H1 (cell line): ENCODE measurements around the gene LRRC27. TPM values are rescaled to one million over a fixed set of nuclear protein-coding genes. Genes with fewer than 3 reads are reported as not detected.

ENCODE experiments used
- CTCF ChIA-PET: fragments of 300-600 bp; sonication (Branson Sonifier 250); formaldehyde crosslinking; loops from one replicate; lab custom pipeline; 2021; ENCODE audit not compliant: partially characterized antibody; lab: Charles Lee
- POLR2A ChIA-PET: fragments of 300-600 bp; sonication (Branson Sonifier 250); formaldehyde crosslinking; loops from one replicate; lab custom pipeline; 2021; ENCODE audit warnings: inconsistent platforms; ENCODE audit not compliant: partially characterized antibody; lab: Charles Lee
- DNase-seq, 2 experiments: peaks; one replicate each; pipeline versions ENCODE4 v3.0.0 to v3.0.0-alpha.2; 2010 to 2022; ENCODE audit warnings: low spot score in 2 of 2, low read depth in 1 of 2, mixed read lengths in 1 of 2
- FAIRE-seq: peaks from 2 replicates; lab custom pipeline; 2011; peaks lifted over from hg19 to GRCh38; lab: Jason Lieb, UNC
- H2AFZ ChIP-seq: 2 replicates; pipeline ENCODE4 v1.8.1; 2012; ENCODE audit warnings: low read length, inconsistent platforms
- H2AK5ac ChIP-seq: 2 replicates; pipeline ENCODE4 v1.6.1; 2013; ENCODE audit warnings: low read depth, low read length
- H2BK120ac ChIP-seq: replicated peaks from 2 replicates; pipeline ENCODE3; 2013; ENCODE audit warnings: low read depth, low read length, inconsistent platforms
- H2BK12ac ChIP-seq: 2 replicates; pipeline ENCODE4 v1.6.1; 2013; ENCODE audit warnings: low read depth, low read length
- H2BK15ac ChIP-seq: 2 replicates; pipeline ENCODE4 v1.6.1; 2013; ENCODE audit warnings: low read length
- H2BK20ac ChIP-seq: 2 replicates; pipeline ENCODE4 v1.6.1; 2013; ENCODE audit warnings: low read length
- H2BK5ac ChIP-seq: 2 replicates; pipeline ENCODE4 v1.6.1; 2013; ENCODE audit warnings: low read depth, low read length
- H3K14ac ChIP-seq: 2 replicates; pipeline ENCODE4 v1.6.1; 2013; ENCODE audit warnings: inconsistent platforms; ENCODE audit not compliant: insufficient read length
- H3K18ac ChIP-seq: 2 replicates; pipeline ENCODE4 v1.6.1; 2013; ENCODE audit warnings: low read length; ENCODE audit errors: extremely low read depth
- H3K23ac ChIP-seq: 2 replicates; pipeline ENCODE4 v1.6.1; 2013; ENCODE audit warnings: inconsistent platforms; ENCODE audit not compliant: insufficient read length
- H3K23me2 ChIP-seq: 2 replicates; pipeline ENCODE4 v1.6.1; 2013; ENCODE audit warnings: low read depth, low read length
- H3K27ac ChIP-seq: 2 replicates; pipeline ENCODE4 v1.6.1; 2011; ENCODE audit warnings: low read depth, low read length, inconsistent platforms
- H3K27me3 ChIP-seq, 4 experiments: replicated peaks in 1 of 4; 1 replicate in 1 of 4; 2 replicates in 3 of 4; pipeline versions ENCODE4 v1.6.1 to v1.8.1; 2011 to 2013; ENCODE audit warnings: low read length in 3 of 4, mild to moderate bottlenecking in 3 of 4, inconsistent platforms in 2 of 4, mixed read lengths in 2 of 4, moderate library complexity in 1 of 4; ENCODE audit not compliant: control insufficient read depth in 3 of 4, insufficient read depth in 3 of 4; ENCODE audit errors: extremely low read depth in 1 of 4
- H3K36me3 ChIP-seq, 4 experiments: 2 replicates each; pipeline versions ENCODE4 v1.6.1 to v1.8.1; 2011 to 2013; ENCODE audit warnings: mild to moderate bottlenecking in 4 of 4, low read length in 3 of 4, moderate library complexity in 2 of 4, control low read depth in 1 of 4, inconsistent platforms in 1 of 4; ENCODE audit not compliant: insufficient read depth in 4 of 4, control insufficient read depth in 2 of 4
- H3K4ac ChIP-seq: replicated peaks from 2 replicates; pipeline ENCODE3; 2013; ENCODE audit warnings: low read length, low read depth, mixed read lengths, inconsistent platforms; ENCODE audit not compliant: insufficient read length
- H3K4me1 ChIP-seq, 4 experiments: replicated peaks in 1 of 4; 1 replicate in 1 of 4; 2 replicates in 3 of 4; pipeline versions ENCODE4 v1.6.1 to v1.8.1; 2011 to 2013; ENCODE audit warnings: low read length in 3 of 4, inconsistent platforms in 2 of 4, mixed read lengths in 1 of 4; ENCODE audit not compliant: insufficient read depth in 4 of 4, control insufficient read depth in 3 of 4
- H3K4me2 ChIP-seq, 2 experiments: 2 replicates each; pipeline versions ENCODE4 v1.6.1 to v1.8.1; 2011 to 2013; ENCODE audit warnings: low read depth in 2 of 2, low read length in 2 of 2, control low read depth in 1 of 2, inconsistent platforms in 1 of 2, mild to moderate bottlenecking in 1 of 2; ENCODE audit not compliant: insufficient read depth in 1 of 2
- H3K4me3 ChIP-seq, 4 experiments: fragments of 200-600, 300-600 bp in 1 of 4; sonication (generic), shearing (Covaris generic), sonication (Bioruptor Twin) in 1 of 4; 2 replicates each; pipeline versions ENCODE4 v1.5.1 to v1.8.1; 2011 to 2016; ENCODE audit warnings: low read length in 4 of 4, low read depth in 3 of 4, control low read depth in 2 of 4, inconsistent platforms in 2 of 4, mild to moderate bottlenecking in 2 of 4, mixed read lengths in 1 of 4, moderate library complexity in 1 of 4; ENCODE audit not compliant: insufficient read depth in 2 of 4; ENCODE audit errors: extremely low read depth in 1 of 4
- H3K56ac ChIP-seq: replicated peaks from 2 replicates; pipeline ENCODE3; 2013; ENCODE audit warnings: low read depth, mild to moderate bottlenecking, mixed read lengths, low read length, inconsistent platforms; ENCODE audit not compliant: insufficient read length
- H3K79me1 ChIP-seq: 2 replicates; pipeline ENCODE4 v1.6.1; 2013; ENCODE audit warnings: low read depth, low read length, control low read depth
- H3K79me2 ChIP-seq, 2 experiments: 2 replicates each; pipeline versions ENCODE4 v1.6.1 to v1.8.1; 2012 to 2013; ENCODE audit warnings: low read length in 2 of 2, mild to moderate bottlenecking in 2 of 2, inconsistent platforms in 1 of 2; ENCODE audit not compliant: insufficient read depth in 2 of 2, control insufficient read depth in 1 of 2
- H3K9ac ChIP-seq, 4 experiments: replicated peaks in 1 of 4; 1 replicate in 1 of 4; 2 replicates in 3 of 4; pipeline versions ENCODE4 v1.6.1 to v1.8.1; 2011 to 2013; ENCODE audit warnings: low read depth in 3 of 4, low read length in 3 of 4, control low read depth in 2 of 4, mild to moderate bottlenecking in 2 of 4, moderate library complexity in 2 of 4, inconsistent platforms in 1 of 4; ENCODE audit errors: extremely low read depth in 1 of 4
- H3K9me3 ChIP-seq, 2 experiments: 2 replicates each; pipeline versions ENCODE4 v1.6.1 to v1.8.1; 2012 to 2013; ENCODE audit warnings: mild to moderate bottlenecking in 2 of 2, moderate library complexity in 2 of 2, control low read depth in 1 of 2, inconsistent platforms in 1 of 2, low read depth in 1 of 2, low read length in 1 of 2, mixed read lengths in 1 of 2; ENCODE audit not compliant: insufficient read depth in 2 of 2
- H4K20me1 ChIP-seq, 2 experiments: replicated peaks in 1 of 2; 2 replicates each; pipeline versions ENCODE3 to v1.8.1; 2011 to 2013; ENCODE audit warnings: inconsistent platforms in 2 of 2, low read length in 2 of 2, mild to moderate bottlenecking in 1 of 2; ENCODE audit not compliant: insufficient read depth in 2 of 2, control insufficient read depth in 1 of 2
- H4K5ac ChIP-seq: 2 replicates; pipeline ENCODE4 v1.6.1; 2013; ENCODE audit warnings: low read length, low read depth, mixed read lengths, inconsistent platforms; ENCODE audit not compliant: insufficient read length
- H4K8ac ChIP-seq: 2 replicates; pipeline ENCODE4 v1.8.0; 2013; ENCODE audit warnings: mild to moderate bottlenecking, moderate library complexity, low read length, inconsistent platforms; ENCODE audit not compliant: insufficient read depth; ENCODE audit errors: extremely low read depth
- H4K91ac ChIP-seq: replicated peaks from 2 replicates; pipeline ENCODE3; 2013; ENCODE audit warnings: low read length, mixed read lengths, inconsistent platforms; ENCODE audit not compliant: insufficient read length
- ASH2L ChIP-seq: fragments of 200-600, 300-600 bp; sonication (generic); IDR thresholded peaks from one replicate; pipeline ENCODE4 v1.7.1; 2017; ENCODE audit warnings: low read length
- E2F6 ChIP-seq: IDR thresholded peaks from 2 replicates; pipeline ENCODE4 v1.6.1; 2012; ENCODE audit warnings: inconsistent platforms
- HDAC2 ChIP-seq, 2 experiments: fragments of 300-600 bp in 1 of 2; sonication (generic) in 1 of 2; IDR thresholded peaks; 2 replicates each; pipeline ENCODE4 v1.6.1; 2011 to 2012; ENCODE audit warnings: low read depth in 2 of 2, low read length in 2 of 2, mild to moderate bottlenecking in 2 of 2, moderate library complexity in 2 of 2, borderline replicate concordance in 1 of 2, inconsistent platforms in 1 of 2
- MAX ChIP-seq: IDR thresholded peaks from 2 replicates; pipeline ENCODE4 v1.6.1; 2012; ENCODE audit warnings: inconsistent platforms
- PHF8 ChIP-seq: fragments of 200-600 bp; sonication (generic); conservative IDR thresholded peaks from 2 replicates; pipeline ENCODE4 v1.7.1; 2012; ENCODE audit warnings: low read depth, mild to moderate bottlenecking, inconsistent platforms, low read length, moderate library complexity
- RAD21 ChIP-seq, 2 experiments: IDR thresholded peaks in 1 of 2; conservative IDR thresholded peaks in 1 of 2; 2 replicates each; pipeline ENCODE4 v1.6.1; 2011; ENCODE audit warnings: low read depth in 2 of 2, low read length in 2 of 2, improper control_type of control experiment in 1 of 2, inconsistent platforms in 1 of 2, mild to moderate bottlenecking in 1 of 2, moderate library complexity in 1 of 2
- TCF12 ChIP-seq: IDR thresholded peaks from 2 replicates; pipeline ENCODE4 v1.6.1; 2011; ENCODE audit warnings: low read depth, mild to moderate bottlenecking, low read length
- YY1 ChIP-seq: IDR thresholded peaks from 2 replicates; pipeline ENCODE4 v1.6.1; 2011; ENCODE audit warnings: low read depth, mild to moderate bottlenecking, low read length
- WGBS, 2 experiments: shearing (Covaris generic) in 1 of 2; methylation state at CpG; one replicate each; pipeline versions ENCODE4 v1.1.6 to v1.1.7; 2013 to 2015; ENCODE audit warnings: low lambda C conversion rate in 2 of 2, mixed read lengths in 2 of 2, inconsistent platforms in 1 of 2, low coverage in 1 of 2, missing lambda C conversion rate in 1 of 2; ENCODE audit not compliant: insufficient replicate concordance in 2 of 2, insufficient coverage in 1 of 2, insufficient read length in 1 of 2; ENCODE audit errors: extremely low coverage in 1 of 2, missing lambda C conversion rate in 1 of 2; 5-methylcytosine and 5-hydroxymethylcytosine counted together
- polyA plus RNA-seq, 7 experiments: library from polyadenylated mRNA; depleted of rRNA in 3 of 7; stranded (reverse) in 5 of 7; unstranded in 2 of 7; fragments of >200 nt in 5 of 7; fragments of 200-250 nt in 2 of 7; gene quantifications; 1 replicate in 5 of 7; 2 replicates in 1 of 7; 4 replicates in 1 of 7; pipeline versions ENCODE4 v1.2.1 to v1.2.3, GENCODE V29; 2011 to 2013; ENCODE audit warnings: missing spikeins in 2 of 7, mixed read lengths in 2 of 7
- total RNA-seq: library from RNA; stranded (reverse); fragmentation: NEBNext Ultra II Directional; extraction: Animal tissue kit (Norgen Biotek cat#: 25700); gene quantifications from 2 replicates; pipeline ENCODE4 v1.2.1, GENCODE V29; 2021

The LRRC27 gene
- total and polyA plus RNA-seq, 2 of the 8 experiments (the other 6 are each of a cell fraction or from before 2014, with no cell fraction given), result 1.2 to 3.8 TPM

- no peak overlapping the region for H3K27ac ChIP-seq
- H4K5ac ChIP-seq, result no peak overlapping the region
- no peaks in the 10 kb centered on the region; a peak in 1 of 7 replicates for H3K27me3 ChIP-seq
- CTCF ChIA-PET, result interaction anchor here (0.7 to 4.6 kb wide), 13 partner anchors 9 to 187 kb away, joined by 3 to 48 read pairs (median 4); no protein-coding TSS in a partner anchor
- no peak overlapping the region for H3K4me3 ChIP-seq
- DNase-seq, result peak in 1 of 2 experiments; percentile 66
- POLR2A ChIA-PET, result interaction anchor here (1.8 kb wide), 1 partner anchor 11 kb away, joined by 5 read pairs; no protein-coding TSS in a partner anchor
- no peak overlapping the region for H3K23ac ChIP-seq
- H2BK20ac ChIP-seq, result no peak overlapping the region
- H3K9me3 ChIP-seq, result peaks cover 0 to 2% of the 10 kb centered on the region in 2 experiments; a peak in 1 of 4 replicates
- H2BK12ac ChIP-seq, result no peak overlapping the region
- no peak overlapping the region for H2AK5ac ChIP-seq
- H3K4ac ChIP-seq, result no peak overlapping the region
- H3K23me2 ChIP-seq, result no peaks in the 10 kb centered on the region
- H2BK120ac ChIP-seq, result no peak overlapping the region
- no peak overlapping the region for H4K8ac ChIP-seq
- no peak for FAIRE-seq
- no peak overlapping the region for H2AFZ ChIP-seq
- 82% methylated on average over 9 of the region's 9 CpGs; no CpG with 5 or more reads in 1 of the 2 experiments for WGBS, 2 experiments
- no peak overlapping the region for H3K56ac ChIP-seq
- H2BK15ac ChIP-seq, result no peak overlapping the region
- H2BK5ac ChIP-seq, result no peak overlapping the region
- H4K91ac ChIP-seq, result no peak overlapping the region
- no peak overlapping the region for H3K14ac ChIP-seq
- no peak overlapping the region for H3K9ac ChIP-seq
- no peaks in the 10 kb centered on the region for H3K79me1 ChIP-seq
- no peak overlapping the region for H3K4me2 ChIP-seq
- H3K4me1 ChIP-seq, result peaks cover 0 to 14% (median 3%) of the 10 kb centered on the region in 4 experiments; a peak in 4 of 7 replicates
- no peak overlapping the region for H3K18ac ChIP-seq
- H3K36me3 ChIP-seq, result no peaks in the 10 kb centered on the region
- H4K20me1 ChIP-seq, result no peaks in the 10 kb centered on the region
- H3K79me2 ChIP-seq, result no peaks in the 10 kb centered on the region
- TF ChIP-seq ASH2L, result no peak
- TF ChIP-seq HDAC2 (IDR thresholded peaks at IDR 0.05; ENCODE audit: borderline replicate concordance in 1 of 2, low read depth in 2 of 2, low read length in 2 of 2), result 0 out of 4 replicates have a peak, but pooled peaks of 1 of the 2 experiments have one; percentile 68
- TF ChIP-seq TCF12, result no peak
- TF ChIP-seq RAD21 (IDR thresholded peaks at IDR 0.05 in 1 of 2, conservative IDR thresholded peaks at IDR 0.05 in 1 of 2; ENCODE audit: low read depth in 2 of 2, low read length in 2 of 2), result peak; percentile 27 to 47; a peak in 2 of 4 replicates
- no peak for TF ChIP-seq PHF8
- peak; percentile 24; the same call in 1 of the 2 replicates for TF ChIP-seq E2F6
- peak; percentile 79 for TF ChIP-seq MAX
- 0 out of 2 replicates have a peak, but pooled peaks have one; percentile 12 for TF ChIP-seq YY1
Observed at GRCh38 chr10:132371641-132372081, 39.7 kb downstream of the LRRC27 start.
